RWPE1 (cell line): ENCODE measurements around the gene NSG2.
"Not testable (repeated sequence)": the region's sequence is repeated elsewhere in the genome, so short reads cannot be mapped to it uniquely, and the experiment has no call there.

ENCODE experiments used
- CTCF ChIA-PET: fragments of 350-600 bp; sonication (Branson Sonifier 250); formaldehyde crosslinking; extraction: SDS; loops from one replicate; lab custom pipeline; 2021; lab: Yijun Ruan, JAX
- POLR2A ChIA-PET: fragments of 400-600 bp; formaldehyde crosslinking; extraction: SDS; loops from one replicate; lab custom pipeline; 2020; ENCODE audit warnings: antibody characterized with exemption; ENCODE audit not compliant: low non-redundant PET; lab: Yijun Ruan, JAX
- DNase-seq: peaks from one replicate; pipeline ENCODE4 v3.0.0; 2012; ENCODE audit warnings: low spot score
- H3K27ac ChIP-seq: fragments of 450-650 bp; 2 replicates; pipeline ENCODE4 v1.5.1; 2017
- TF ChIP-seq, protein P1 (sequence below): fragments of 450-650 bp; conservative IDR thresholded peaks from 2 replicates; pipeline ENCODE4 v1.5.1; 2017; ENCODE audit warnings: low read depth, mild to moderate bottlenecking

NSG2 gene

DNA sequence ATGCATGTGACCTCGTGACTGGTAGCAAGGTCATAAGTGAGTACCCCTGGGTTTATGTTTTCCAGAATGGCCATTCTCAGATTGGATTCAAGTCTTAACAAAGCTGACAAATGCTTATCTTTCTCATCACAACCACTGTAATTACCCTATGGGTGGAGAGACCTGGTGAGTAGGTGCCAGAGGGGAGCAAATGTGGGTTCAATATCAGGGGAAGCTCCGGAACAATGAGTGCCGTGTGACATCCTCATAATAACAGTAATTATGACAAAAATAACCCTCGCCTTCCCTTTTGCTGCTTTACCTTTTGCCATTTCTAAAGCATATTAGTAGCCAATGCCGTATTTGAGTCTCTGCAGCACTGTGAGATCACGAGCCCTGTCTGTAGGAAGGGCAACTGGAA is 95.9 kb downstream of the NSG2 start:
- DNase-seq, result no peak
- CTCF ChIA-PET, result no interaction called here
- TF ChIP-seq, protein P1, sequence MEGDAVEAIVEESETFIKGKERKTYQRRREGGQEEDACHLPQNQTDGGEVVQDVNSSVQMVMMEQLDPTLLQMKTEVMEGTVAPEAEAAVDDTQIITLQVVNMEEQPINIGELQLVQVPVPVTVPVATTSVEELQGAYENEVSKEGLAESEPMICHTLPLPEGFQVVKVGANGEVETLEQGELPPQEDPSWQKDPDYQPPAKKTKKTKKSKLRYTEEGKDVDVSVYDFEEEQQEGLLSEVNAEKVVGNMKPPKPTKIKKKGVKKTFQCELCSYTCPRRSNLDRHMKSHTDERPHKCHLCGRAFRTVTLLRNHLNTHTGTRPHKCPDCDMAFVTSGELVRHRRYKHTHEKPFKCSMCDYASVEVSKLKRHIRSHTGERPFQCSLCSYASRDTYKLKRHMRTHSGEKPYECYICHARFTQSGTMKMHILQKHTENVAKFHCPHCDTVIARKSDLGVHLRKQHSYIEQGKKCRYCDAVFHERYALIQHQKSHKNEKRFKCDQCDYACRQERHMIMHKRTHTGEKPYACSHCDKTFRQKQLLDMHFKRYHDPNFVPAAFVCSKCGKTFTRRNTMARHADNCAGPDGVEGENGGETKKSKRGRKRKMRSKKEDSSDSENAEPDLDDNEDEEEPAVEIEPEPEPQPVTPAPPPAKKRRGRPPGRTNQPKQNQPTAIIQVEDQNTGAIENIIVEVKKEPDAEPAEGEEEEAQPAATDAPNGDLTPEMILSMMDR, result no peak
- POLR2A ChIA-PET, result no interaction called here
- no peak overlapping the region for H3K27ac ChIP-seq

DNA sequence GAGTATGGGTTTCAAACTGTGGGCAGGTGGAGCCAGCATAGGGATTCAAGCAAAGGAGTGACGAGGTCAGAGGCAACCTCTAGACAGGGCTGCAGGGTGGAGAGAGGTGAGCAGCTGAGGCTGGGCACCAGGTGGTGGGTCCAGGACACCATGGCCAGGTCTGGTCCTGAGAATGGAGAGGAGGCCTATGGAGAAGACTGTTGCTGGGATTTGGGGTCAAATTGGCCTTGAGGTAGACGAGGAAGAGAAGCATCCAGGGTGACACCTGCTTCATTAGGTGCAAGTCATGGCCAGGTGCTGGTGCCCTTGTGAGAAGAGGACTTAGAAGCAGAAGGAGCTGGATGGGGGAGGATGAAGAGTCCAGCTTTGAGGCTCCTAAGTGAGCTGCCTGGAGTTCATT is 99.6 kb downstream of the NSG2 start:
- no peak for DNase-seq
- no peak overlapping the region for H3K27ac ChIP-seq
- TF ChIP-seq, protein P1, result no peak
- CTCF ChIA-PET, result no interaction called here
- POLR2A ChIA-PET, result no interaction called here

DNA sequence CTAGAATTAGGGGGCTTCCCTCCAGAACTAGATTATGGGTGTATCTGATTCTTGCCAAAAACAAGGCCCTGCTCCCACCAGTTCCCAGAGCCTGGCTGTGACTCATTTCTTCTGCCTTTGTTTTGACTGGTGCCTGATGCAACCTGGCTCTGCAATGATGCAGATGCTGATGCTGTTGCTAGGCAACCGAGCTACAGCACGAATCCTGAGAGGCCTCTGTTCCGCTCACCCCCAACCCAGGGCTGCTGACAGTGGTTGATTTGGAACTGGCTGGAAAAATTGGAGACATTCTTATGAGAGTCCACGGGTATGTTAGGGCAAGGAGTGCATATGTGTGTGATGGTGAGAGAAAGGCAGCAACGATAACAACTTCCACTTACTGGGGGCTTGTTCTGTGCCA is 100.3 kb downstream of the NSG2 start:
- TF ChIP-seq, protein P1, result no peak
- CTCF ChIA-PET, result no interaction called here
- POLR2A ChIA-PET, result no interaction called here
- no peak for DNase-seq
- no peak overlapping the region for H3K27ac ChIP-seq

DNA sequence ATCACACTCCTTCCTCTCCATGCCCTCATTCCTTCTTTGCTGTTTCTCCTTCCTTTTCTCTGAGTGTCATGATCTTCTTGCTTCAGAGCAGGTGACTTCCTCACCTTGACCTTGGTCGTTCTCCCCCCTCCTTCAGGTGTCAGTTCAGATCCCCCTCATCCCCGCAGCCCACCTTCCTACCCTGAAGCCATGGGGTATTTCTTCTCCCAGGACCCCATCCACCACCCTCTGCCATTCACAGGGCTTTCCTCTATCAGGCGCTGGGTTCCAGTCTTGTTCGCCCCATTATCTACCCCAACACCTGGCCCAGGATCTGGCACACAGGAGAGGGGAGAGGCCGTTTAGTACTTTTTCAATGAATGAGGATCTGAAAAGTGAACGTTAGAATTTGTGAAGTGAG is 101.0 kb downstream of the NSG2 start:
- no peak for DNase-seq
- TF ChIP-seq, protein P1, result no peak
- ChIA-PET CTCF (no interaction called here), POLR2A (no interaction called here)
- no peak overlapping the region for H3K27ac ChIP-seq

DNA sequence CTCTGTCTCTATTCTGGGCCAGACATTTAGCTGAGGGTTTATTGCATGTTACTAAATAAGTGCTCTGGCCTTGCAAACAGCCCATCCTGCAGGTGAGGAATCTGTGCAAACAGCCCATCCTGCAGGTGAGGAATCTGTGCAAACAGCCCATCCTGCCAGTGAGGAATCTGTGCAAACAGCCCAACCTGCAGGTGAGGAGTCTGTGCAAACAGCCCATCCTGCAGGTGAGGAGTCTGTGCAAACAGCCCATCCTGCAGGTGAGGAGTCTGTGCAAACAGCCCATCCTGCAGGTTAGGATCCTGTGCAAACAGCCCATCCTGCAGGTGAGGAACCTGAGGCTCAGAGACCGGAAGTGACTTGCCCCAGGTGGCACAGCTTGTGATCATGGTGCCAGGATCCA is 101.5 kb downstream of the NSG2 start:
- DNase-seq, H3K27ac ChIP-seq, POLR2A ChIA-PET, CTCF ChIA-PET: not testable (repeated sequence)

DNA sequence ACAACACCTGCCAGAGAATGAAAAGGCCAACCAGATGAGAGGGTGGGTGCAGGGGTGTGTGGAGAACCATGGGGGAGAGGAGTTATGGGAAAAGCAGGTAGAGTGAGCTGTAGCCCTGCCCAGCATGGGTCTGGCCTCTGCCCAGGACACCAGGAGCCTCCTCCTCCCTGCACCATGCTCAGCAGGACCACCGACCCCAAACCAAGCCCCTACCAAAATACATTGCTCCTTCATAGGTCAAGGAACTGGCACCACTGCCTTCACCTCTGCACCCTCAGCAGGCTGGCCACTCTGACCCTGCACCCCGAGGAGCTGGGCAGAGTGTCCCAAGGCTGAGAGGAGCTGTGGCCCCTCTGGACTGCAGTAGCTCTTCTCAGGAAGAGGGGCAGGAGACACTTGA is 102.0 kb downstream of the NSG2 start:
- TF ChIP-seq, protein P1, result no peak
- ChIA-PET CTCF (interaction anchor here (0.7 kb wide), 1 partner anchor 577 kb away, joined by 3 read pairs; no protein-coding TSS in a partner anchor), POLR2A (no interaction called here)
- H3K27ac ChIP-seq, result no peak overlapping the region
- DNase-seq, result no peak

DNA sequence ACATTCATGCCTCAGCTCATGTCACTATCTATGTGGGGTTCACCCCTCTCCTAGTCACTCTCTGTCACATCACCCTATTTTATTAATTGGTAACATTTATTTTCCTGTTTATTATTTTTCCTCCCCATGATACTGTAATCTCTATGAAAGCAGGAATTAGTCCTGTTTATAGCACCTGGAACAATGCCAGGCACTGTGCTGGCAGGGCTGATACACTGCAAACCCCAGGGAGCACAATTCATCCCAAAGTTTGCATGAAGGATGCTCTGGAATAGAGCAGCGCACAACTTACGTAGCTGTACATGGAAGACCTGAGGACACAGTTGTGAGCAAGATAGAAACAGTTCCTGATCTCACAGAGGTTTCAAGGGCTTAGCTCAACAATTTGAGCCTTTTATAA is 103.2 kb downstream of the NSG2 start:
- TF ChIP-seq, protein P1, result no peak
- no peak overlapping the region for H3K27ac ChIP-seq
- DNase-seq, result no peak
- POLR2A ChIA-PET, result no interaction called here
- CTCF ChIA-PET, result interaction anchor here (0.8 kb wide), 1 partner anchor 73 kb away, joined by 3 read pairs; no protein-coding TSS in a partner anchor
